Endothelial cell (in vitro differentiated cells): ENCODE results near the gene MARCHF3. TPM values are rescaled to one million over a fixed set of nuclear protein-coding genes. Genes with fewer than 3 reads are reported as not detected.
A peak's percentile ranks its signal among the peaks of the same experiment; 100 is the strongest.

Source experiments
- DNase-seq: peaks from one replicate; pipeline ENCODE4 v3.0.0; 2021; ENCODE audit warnings: low spot score
- H3K27ac Mint-ChIP-seq: one replicate; pipeline ENCODE4 v1.8.0; 2021; ENCODE audit warnings: mixed read lengths, inconsistent platforms; ENCODE audit not compliant: unreplicated experiment
- H3K27me3 Mint-ChIP-seq: one replicate; pipeline ENCODE4 v1.8.0; 2021; ENCODE audit warnings: mild to moderate bottlenecking, moderate library complexity, mixed read lengths, inconsistent platforms; ENCODE audit not compliant: unreplicated experiment
- H3K36me3 Mint-ChIP-seq: one replicate; pipeline ENCODE4 v1.8.0; 2021; ENCODE audit warnings: mild to moderate bottlenecking, low read depth, mixed read lengths, inconsistent platforms; ENCODE audit not compliant: unreplicated experiment
- H3K4me1 Mint-ChIP-seq: one replicate; pipeline ENCODE4 v1.8.0; 2021; ENCODE audit warnings: mild to moderate bottlenecking, mixed read lengths, inconsistent platforms; ENCODE audit not compliant: unreplicated experiment
- H3K4me3 Mint-ChIP-seq: one replicate; pipeline ENCODE4 v1.8.0; 2021; ENCODE audit warnings: mild to moderate bottlenecking, mixed read lengths, inconsistent platforms; ENCODE audit not compliant: unreplicated experiment
- H3K9me3 Mint-ChIP-seq: one replicate; pipeline ENCODE4 v1.8.0; 2021; ENCODE audit warnings: mixed read lengths, inconsistent platforms; ENCODE audit not compliant: unreplicated experiment
- total RNA-seq: library from RNA; stranded (reverse); fragmentation: NEBNext Ultra II Directional; extraction: Animal tissue kit (Norgen Biotek cat#: 25700); gene quantifications from one replicate; pipeline ENCODE4 v1.2.1, GENCODE V29; 2021; ENCODE audit not compliant: unreplicated experiment
- TF ChIP-seq, protein P1 (sequence below): fragments of 200-600 bp; sonication (generic); IDR thresholded peaks from one replicate; pipeline ENCODE4 v1.5.0; 2021; ENCODE audit warnings: antibody characterized with exemption; ENCODE audit not compliant: unreplicated experiment

Gene MARCHF3
- total RNA-seq, 1 donor from 2014 or later = 47.9 TPM

DNA sequence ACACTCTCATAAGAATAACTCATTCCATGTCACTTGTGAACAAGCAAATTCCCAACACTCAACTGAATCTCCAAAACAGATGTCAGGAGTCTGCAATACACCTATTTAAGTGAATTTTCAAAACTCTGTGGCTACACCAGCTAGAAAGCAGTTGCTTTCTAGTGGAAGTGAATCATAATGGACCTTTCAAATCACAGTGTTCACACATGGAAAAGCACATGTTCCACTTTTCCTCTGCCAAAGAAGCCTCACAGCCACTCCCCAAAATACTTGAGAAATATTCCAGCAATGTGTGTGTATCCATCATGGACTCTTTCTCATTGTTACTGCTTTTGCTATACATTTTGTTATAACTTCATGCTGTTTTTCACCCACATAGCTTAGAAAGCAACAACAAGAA is 17.4 kb downstream of the MARCHF3 start:
- peaks cover 38% of the 10 kb centered on the region for H3K4me1 Mint-ChIP-seq
- TF ChIP-seq, protein P1, sequence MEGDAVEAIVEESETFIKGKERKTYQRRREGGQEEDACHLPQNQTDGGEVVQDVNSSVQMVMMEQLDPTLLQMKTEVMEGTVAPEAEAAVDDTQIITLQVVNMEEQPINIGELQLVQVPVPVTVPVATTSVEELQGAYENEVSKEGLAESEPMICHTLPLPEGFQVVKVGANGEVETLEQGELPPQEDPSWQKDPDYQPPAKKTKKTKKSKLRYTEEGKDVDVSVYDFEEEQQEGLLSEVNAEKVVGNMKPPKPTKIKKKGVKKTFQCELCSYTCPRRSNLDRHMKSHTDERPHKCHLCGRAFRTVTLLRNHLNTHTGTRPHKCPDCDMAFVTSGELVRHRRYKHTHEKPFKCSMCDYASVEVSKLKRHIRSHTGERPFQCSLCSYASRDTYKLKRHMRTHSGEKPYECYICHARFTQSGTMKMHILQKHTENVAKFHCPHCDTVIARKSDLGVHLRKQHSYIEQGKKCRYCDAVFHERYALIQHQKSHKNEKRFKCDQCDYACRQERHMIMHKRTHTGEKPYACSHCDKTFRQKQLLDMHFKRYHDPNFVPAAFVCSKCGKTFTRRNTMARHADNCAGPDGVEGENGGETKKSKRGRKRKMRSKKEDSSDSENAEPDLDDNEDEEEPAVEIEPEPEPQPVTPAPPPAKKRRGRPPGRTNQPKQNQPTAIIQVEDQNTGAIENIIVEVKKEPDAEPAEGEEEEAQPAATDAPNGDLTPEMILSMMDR = no peak

DNA sequence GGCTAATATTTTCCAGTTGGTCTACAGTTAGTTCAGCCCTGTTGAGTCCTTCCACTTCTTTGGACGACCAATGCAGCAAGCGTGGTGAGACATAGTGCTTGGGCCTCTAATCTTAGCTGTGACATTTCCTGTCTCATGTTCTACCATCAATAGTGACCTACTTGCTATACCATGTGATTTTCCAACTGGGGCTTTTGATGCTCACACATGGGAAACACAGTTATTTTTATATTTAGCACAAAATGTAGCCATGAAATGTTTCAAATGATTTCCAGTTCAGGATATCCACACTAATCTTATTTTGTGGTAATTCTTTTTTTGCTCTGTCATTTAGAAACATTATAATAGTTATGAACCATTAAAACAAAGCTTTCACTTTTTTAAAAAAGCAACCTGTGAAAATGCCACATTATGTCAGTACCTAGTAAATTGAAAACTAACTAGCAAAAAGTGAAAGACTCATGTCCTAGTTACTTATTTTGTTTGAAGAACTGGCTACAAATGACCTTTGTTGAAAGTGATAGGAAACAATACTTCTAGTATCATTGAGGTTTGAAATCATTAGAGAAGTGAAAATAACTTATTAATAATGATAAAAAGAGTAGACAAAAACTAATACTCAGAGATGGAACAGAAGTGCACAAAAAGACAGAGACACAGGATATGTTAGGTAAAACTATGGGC is 18.3 kb downstream of the MARCHF3 start:
- no peak overlapping the region for H3K4me3 Mint-ChIP-seq
- no peaks in the 10 kb centered on the region for H3K9me3 Mint-ChIP-seq
- H3K27me3 Mint-ChIP-seq = no peaks in the 10 kb centered on the region
- DNase-seq = no peak
- TF ChIP-seq, protein P1 = no peak
- no peak overlapping the region for H3K27ac Mint-ChIP-seq
- peaks cover 3% of the 10 kb centered on the region for H3K36me3 Mint-ChIP-seq
- H3K4me1 Mint-ChIP-seq = peaks cover 38% of the 10 kb centered on the region

More for the DNA sequence above, 17.4 kb downstream of the MARCHF3 start:
- no peak for DNase-seq
- no peaks in the 10 kb centered on the region for H3K27me3 Mint-ChIP-seq
- H3K9me3 Mint-ChIP-seq = no peaks in the 10 kb centered on the region
- no peak overlapping the region for H3K4me3 Mint-ChIP-seq
- H3K27ac Mint-ChIP-seq = peak overlapping the region; percentile 94
- H3K36me3 Mint-ChIP-seq = peaks cover 3% of the 10 kb centered on the region

DNA sequence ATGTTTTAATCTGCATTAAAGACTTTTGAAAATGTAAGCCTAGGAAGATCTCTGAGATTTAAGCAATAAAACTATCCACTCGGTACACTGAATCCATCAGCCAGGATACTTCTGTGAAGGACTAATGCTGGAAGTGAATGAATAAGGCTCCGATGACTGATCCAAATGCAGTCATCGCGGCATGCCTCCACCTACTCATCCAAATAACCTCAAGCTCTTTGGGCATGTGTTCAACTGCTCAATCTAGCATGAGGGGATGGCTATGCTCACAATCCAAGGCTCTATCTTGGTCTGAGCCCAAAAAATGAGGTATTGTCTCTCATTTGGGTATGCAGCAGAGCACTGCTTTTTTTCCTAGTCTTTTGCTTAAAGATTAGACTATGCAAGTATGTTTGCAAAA is 19.2 kb downstream of the MARCHF3 start:
- no peak overlapping the region for H3K4me3 Mint-ChIP-seq
- no peak overlapping the region for H3K27ac Mint-ChIP-seq

DNA sequence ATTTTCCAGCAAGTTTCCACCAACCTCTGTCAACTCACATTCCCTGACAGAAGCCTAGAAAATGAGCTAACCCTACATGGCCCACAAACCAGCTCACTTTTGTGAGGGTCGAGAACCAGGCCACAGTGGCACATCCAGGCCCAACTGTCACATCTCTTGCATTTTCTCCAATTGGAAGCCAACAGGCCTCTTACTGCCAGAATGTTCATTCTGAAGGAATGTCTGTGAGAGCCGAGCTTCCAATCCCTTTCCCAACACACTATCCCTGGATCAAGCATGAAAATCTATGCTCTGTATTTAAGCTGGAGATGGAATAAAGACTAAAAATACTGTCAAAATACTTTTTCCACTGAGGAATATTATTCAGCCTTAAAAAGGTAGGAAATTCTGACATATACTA is 20.0 kb downstream of the MARCHF3 start:
- TF ChIP-seq, protein P1 = no peak
- no peak overlapping the region for H3K4me3 Mint-ChIP-seq
- no peaks in the 10 kb centered on the region for H3K36me3 Mint-ChIP-seq
- peaks cover 31% of the 10 kb centered on the region for H3K4me1 Mint-ChIP-seq
- DNase-seq = no peak
- no peak overlapping the region for H3K27ac Mint-ChIP-seq
- H3K9me3 Mint-ChIP-seq = no peaks in the 10 kb centered on the region
- no peaks in the 10 kb centered on the region for H3K27me3 Mint-ChIP-seq

More for the DNA sequence above, 19.2 kb downstream of the MARCHF3 start:
- no peaks in the 10 kb centered on the region for H3K9me3 Mint-ChIP-seq
- DNase-seq = no peak
- H3K4me1 Mint-ChIP-seq = peaks cover 35% of the 10 kb centered on the region
- no peaks in the 10 kb centered on the region for H3K36me3 Mint-ChIP-seq
- TF ChIP-seq, protein P1 = no peak
- no peaks in the 10 kb centered on the region for H3K27me3 Mint-ChIP-seq

DNA sequence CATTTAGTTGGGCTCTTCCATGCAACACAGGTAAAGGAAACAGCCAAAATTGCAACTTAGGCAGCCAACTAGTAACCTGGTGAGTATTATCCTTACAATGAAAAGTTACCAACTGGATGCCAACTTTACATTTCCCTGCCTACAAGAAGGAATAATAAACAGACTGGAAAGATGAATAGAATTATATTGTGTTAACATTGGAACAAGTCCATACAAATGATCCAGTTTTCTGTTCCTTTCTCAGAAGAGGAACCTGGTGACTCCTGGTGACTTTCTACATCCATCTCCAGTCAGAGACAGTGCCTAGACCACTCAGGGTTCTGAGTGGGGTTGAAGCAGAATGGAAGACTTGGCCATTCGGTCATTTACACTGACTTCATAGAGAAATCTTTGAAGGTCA is 20.6 kb downstream of the MARCHF3 start:
- Mint-ChIP-seq H3K4me3 (no peak overlapping the region), H3K27ac (no peak overlapping the region), H3K9me3 (no peaks in the 10 kb centered on the region), H3K27me3 (no peaks in the 10 kb centered on the region), H3K36me3 (no peaks in the 10 kb centered on the region), H3K4me1 (peaks cover 27% of the 10 kb centered on the region)
- TF ChIP-seq, protein P1 = no peak
- DNase-seq = no peak
